Osteoblast (primary cell): ENCODE measurements around the gene ENAH. TPM values are rescaled to one million over a fixed set of nuclear protein-coding genes. Genes with fewer than 3 reads are reported as not detected.
A peak's percentile ranks its signal among the peaks of the same experiment; 100 is the strongest.

Experiments
- DNase-seq: peaks from one replicate; pipeline ENCODE4 v3.0.0; 2011; ENCODE audit warnings: low spot score, mixed read lengths; ENCODE audit not compliant: insufficient read length; ENCODE audit errors: missing footprints
- H2AFZ ChIP-seq: 2 replicates; pipeline ENCODE4 v1.6.0; 2011; ENCODE audit warnings: mild to moderate bottlenecking, low read length
- H3K27ac ChIP-seq: 2 replicates; pipeline ENCODE4 v1.5.1; 2011; ENCODE audit warnings: mild to moderate bottlenecking, low read depth, low read length, moderate library complexity
- H3K27me3 ChIP-seq: 2 replicates; pipeline ENCODE4 v1.6.0; 2012; ENCODE audit warnings: mild to moderate bottlenecking, control low read depth, inconsistent platforms, low read length, moderate library complexity; ENCODE audit not compliant: insufficient read depth
- H3K36me3 ChIP-seq: 2 replicates; pipeline ENCODE4 v1.5.1; 2011; ENCODE audit warnings: mild to moderate bottlenecking, low read length, control low read depth, moderate library complexity; ENCODE audit not compliant: insufficient read depth
- H3K4me1 ChIP-seq: 2 replicates; pipeline ENCODE4 v1.5.1; 2011; ENCODE audit warnings: mild to moderate bottlenecking, low read length, control low read depth, moderate library complexity; ENCODE audit not compliant: insufficient read depth
- H3K4me2 ChIP-seq: 2 replicates; pipeline ENCODE4 v1.6.0; 2011; ENCODE audit warnings: mild to moderate bottlenecking, low read length; ENCODE audit not compliant: insufficient read depth
- H3K4me3 ChIP-seq: fragments of 200-600 bp; sonication (generic); 3 replicates; pipeline ENCODE4 v1.5.1; 2012; ENCODE audit warnings: mild to moderate bottlenecking, low read length, inconsistent platforms; ENCODE audit not compliant: insufficient read depth
- H3K79me2 ChIP-seq: 2 replicates; pipeline ENCODE4 v1.6.0; 2012; ENCODE audit warnings: mild to moderate bottlenecking, low read length, control low read depth, inconsistent platforms; ENCODE audit not compliant: insufficient read depth
- H3K9me3 ChIP-seq: 2 replicates; pipeline ENCODE4 v1.5.1; 2011; ENCODE audit warnings: low read depth, low read length, control low read depth
- H4K20me1 ChIP-seq: 2 replicates; pipeline ENCODE4 v1.6.0; 2012; ENCODE audit warnings: mild to moderate bottlenecking, low read length, control low read depth; ENCODE audit not compliant: insufficient read depth
- CTCF ChIP-seq: IDR thresholded peaks from 2 replicates; pipeline ENCODE4 v1.5.1; 2011; ENCODE audit warnings: mild to moderate bottlenecking, low read depth, low read length, moderate library complexity; ENCODE audit errors: extremely low read depth
- total RNA-seq: library from RNA; depleted of rRNA; stranded (reverse); fragments of >200 nt; gene quantifications from 2 replicates; pipeline ENCODE4 v1.2.3, GENCODE V29; 2012

ENAH gene
- total RNA-seq, 1 donor: 453 TPM

GRCh38 chr1:225486856-225487255, 166.1 kb downstream of the ENAH start:
- Histone ChIP-seq H3K27ac (no peak overlapping the region), H3K36me3 (no peaks in the 10 kb centered on the region), H3K4me3 (no peak overlapping the region), H3K27me3 (no peaks in the 10 kb centered on the region), H2AFZ (no peak overlapping the region), H3K4me1 (peaks cover 9% of the 10 kb centered on the region), H3K9me3 (no peaks in the 10 kb centered on the region), H3K4me2 (no peak overlapping the region), H4K20me1 (peaks cover 13% of the 10 kb centered on the region), H3K79me2 (no peaks in the 10 kb centered on the region)
- DNase-seq: no peak
- TF ChIP-seq CTCF: no peak

GRCh38 chr1:225485991-225486530, 166.9 kb downstream of the ENAH start:
- H3K27ac ChIP-seq: no peak overlapping the region
- no peak overlapping the region for H2AFZ ChIP-seq
- no peaks in the 10 kb centered on the region for H3K79me2 ChIP-seq
- no peak for DNase-seq
- no peak overlapping the region for H3K4me2 ChIP-seq
- H3K4me1 ChIP-seq: peaks cover 9% of the 10 kb centered on the region
- no peaks in the 10 kb centered on the region for H3K27me3 ChIP-seq
- H3K36me3 ChIP-seq: no peaks in the 10 kb centered on the region
- no peak for TF ChIP-seq CTCF
- no peaks in the 10 kb centered on the region for H3K9me3 ChIP-seq
- H3K4me3 ChIP-seq: no peak overlapping the region
- H4K20me1 ChIP-seq: peaks cover 13% of the 10 kb centered on the region

GRCh38 chr1:225485226-225485625, 167.7 kb downstream of the ENAH start:
- Histone ChIP-seq H3K4me2 (no peak overlapping the region), H3K27me3 (no peaks in the 10 kb centered on the region), H3K27ac (no peak overlapping the region), H3K36me3 (no peaks in the 10 kb centered on the region), H3K9me3 (no peaks in the 10 kb centered on the region), H3K4me1 (peaks cover 9% of the 10 kb centered on the region), H3K79me2 (no peaks in the 10 kb centered on the region), H4K20me1 (peaks cover 13% of the 10 kb centered on the region), H2AFZ (no peak overlapping the region), H3K4me3 (no peak overlapping the region)
- DNase-seq: no peak
- TF ChIP-seq CTCF: no peak

- H3K27ac ChIP-seq: no peak overlapping the region
- H3K4me3 ChIP-seq: no peak overlapping the region
- no peak overlapping the region for H2AFZ ChIP-seq
- no peaks in the 10 kb centered on the region for H3K27me3 ChIP-seq
- H3K79me2 ChIP-seq: no peaks in the 10 kb centered on the region
- no peak overlapping the region for H3K4me2 ChIP-seq
- peaks cover 13% of the 10 kb centered on the region for H4K20me1 ChIP-seq
- no peak for TF ChIP-seq CTCF
- H3K9me3 ChIP-seq: no peaks in the 10 kb centered on the region
- no peaks in the 10 kb centered on the region for H3K36me3 ChIP-seq
- DNase-seq: peak; percentile 44
- H3K4me1 ChIP-seq: peaks cover 9% of the 10 kb centered on the region
Measured at GRCh38 chr1:225484657-225485214, 168.2 kb downstream of the ENAH start.
